ENCODE measurements around the gene COG6.

DNA sequence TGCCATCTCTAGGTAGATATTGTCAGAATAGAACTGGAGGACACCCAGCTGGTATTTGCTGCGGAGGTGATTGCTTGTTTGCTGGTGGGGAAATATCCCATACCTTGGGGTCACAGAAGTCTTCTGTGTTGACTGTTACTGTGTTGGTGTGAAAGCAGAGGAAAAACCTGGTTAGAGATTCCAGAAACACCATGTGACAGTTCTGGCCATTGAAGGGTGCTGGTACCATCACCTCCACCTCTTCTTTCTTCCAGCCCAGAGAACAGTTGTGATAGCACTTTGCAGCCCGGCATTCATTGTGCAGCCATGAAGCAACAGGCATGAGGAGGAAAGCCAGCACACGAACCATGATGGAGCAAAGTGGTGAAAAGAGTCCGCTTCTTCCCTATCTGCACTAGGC is 47.6 kb upstream of the COG6 start:
- TF ChIP-seq FOXA1 (IDR thresholded peaks at IDR 0.05) (no peak), SP1 (IDR thresholded peaks at IDR 0.05) (no peak), SUZ12 (IDR thresholded peaks at IDR 0.05) (no peak)
